ENCODE results near the gene KREMEN2.

- TF ChIP-seq, protein P1, sequence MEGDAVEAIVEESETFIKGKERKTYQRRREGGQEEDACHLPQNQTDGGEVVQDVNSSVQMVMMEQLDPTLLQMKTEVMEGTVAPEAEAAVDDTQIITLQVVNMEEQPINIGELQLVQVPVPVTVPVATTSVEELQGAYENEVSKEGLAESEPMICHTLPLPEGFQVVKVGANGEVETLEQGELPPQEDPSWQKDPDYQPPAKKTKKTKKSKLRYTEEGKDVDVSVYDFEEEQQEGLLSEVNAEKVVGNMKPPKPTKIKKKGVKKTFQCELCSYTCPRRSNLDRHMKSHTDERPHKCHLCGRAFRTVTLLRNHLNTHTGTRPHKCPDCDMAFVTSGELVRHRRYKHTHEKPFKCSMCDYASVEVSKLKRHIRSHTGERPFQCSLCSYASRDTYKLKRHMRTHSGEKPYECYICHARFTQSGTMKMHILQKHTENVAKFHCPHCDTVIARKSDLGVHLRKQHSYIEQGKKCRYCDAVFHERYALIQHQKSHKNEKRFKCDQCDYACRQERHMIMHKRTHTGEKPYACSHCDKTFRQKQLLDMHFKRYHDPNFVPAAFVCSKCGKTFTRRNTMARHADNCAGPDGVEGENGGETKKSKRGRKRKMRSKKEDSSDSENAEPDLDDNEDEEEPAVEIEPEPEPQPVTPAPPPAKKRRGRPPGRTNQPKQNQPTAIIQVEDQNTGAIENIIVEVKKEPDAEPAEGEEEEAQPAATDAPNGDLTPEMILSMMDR (IDR thresholded peaks at IDR 0.05; ENCODE audit: insufficient read depth, low read length, poor library complexity, severe bottlenecking) = no peak
- TF ChIP-seq EZH2phosphoT487 (conservative IDR thresholded peaks at IDR 0.05; ENCODE audit: low read length) = no peak
Measured at GRCh38 chr16:3013998-3014690, 50.1 kb downstream of the KREMEN2 start.
